NCI-H524 treated with DMSO at 0.1 percent for 48 hours (cell line): ENCODE data around the gene SLC25A25.
"Not testable (repeated sequence)": the region's sequence is repeated elsewhere in the genome, so short reads cannot be mapped to it uniquely, and the experiment has no call there.

Experiments
- DNase-seq: peaks from one replicate; lab custom pipeline; 2025; lab: John Stamatoyannopoulos, UW

The SLC25A25 gene

GRCh38 chr9:128051932-128052709 is 15.9 kb upstream of the SLC25A25 start:
- DNase-seq: no peak

- DNase-seq: no peak
These were observed 14.5 kb upstream of the SLC25A25 start for GRCh38 chr9:128053560-128053959.

- DNase-seq: no peak
These were observed 13.9 kb upstream of the SLC25A25 start for GRCh38 chr9:128054087-128054486.

GRCh38 chr9:128055344-128056040 is 12.5 kb upstream of the SLC25A25 start:
- DNase-seq: no peak

DNA sequence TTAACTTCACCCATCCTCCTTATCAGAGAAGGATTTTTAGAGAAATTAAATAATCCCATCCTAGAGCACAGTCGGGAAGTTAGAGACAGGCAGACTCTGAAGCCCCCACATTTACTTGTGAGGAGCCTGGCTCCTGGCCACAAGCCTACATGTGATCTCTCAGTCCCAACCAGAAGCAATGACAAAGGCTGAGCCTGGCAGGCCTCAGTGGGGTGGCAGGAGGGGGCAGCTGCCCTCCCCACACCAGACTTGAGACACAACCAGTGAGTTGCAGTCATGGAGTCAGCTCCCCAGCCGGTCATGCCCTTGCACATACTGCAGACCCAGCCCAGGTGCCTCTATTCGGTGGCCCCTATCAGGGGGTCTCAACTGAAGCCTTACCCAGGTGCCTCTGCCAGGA is 11.9 kb upstream of the SLC25A25 start:
- no peak for DNase-seq

- DNase-seq: no peak
These were observed 10.9 kb upstream of the SLC25A25 start for GRCh38 chr9:128056887-128057723.

- no peak for DNase-seq
These were observed 10.2 kb upstream of the SLC25A25 start for GRCh38 chr9:128057724-128058409.

DNA sequence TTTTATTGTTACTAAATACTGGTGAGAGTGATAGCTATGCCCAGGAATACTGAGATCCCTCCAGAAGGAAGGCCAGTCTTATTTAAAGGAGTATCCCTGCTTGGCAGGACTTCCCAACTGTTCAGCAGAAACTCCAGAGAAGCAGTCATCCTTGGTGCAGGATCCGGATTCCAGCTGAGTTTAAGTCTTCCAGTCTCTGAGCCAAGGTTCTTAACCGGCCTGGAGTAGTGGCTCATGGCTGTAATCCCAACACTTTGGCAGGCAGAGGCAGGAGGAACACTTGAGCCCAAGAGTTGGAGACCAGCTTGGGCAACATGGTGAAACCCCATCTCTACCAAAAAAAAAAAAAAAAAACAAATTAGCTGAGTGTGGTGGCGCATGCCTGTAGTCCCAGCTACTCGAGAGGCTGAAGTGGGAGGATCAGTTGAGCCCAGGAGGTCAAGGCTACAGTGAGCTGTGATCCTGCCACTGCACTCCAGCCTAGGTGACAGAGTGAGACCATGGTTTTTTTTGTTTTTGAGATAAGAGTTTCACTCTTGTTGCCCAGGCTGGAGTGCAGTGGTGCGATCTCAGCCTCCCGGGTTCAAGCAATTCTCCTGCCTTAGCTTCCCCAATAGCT is 8.6 kb upstream of the SLC25A25 start:
- DNase-seq: no peak

- DNase-seq: no peak
These were observed 6.6 kb upstream of the SLC25A25 start for GRCh38 chr9:128061275-128061960.

- no peak for DNase-seq
These were observed 5.8 kb upstream of the SLC25A25 start for GRCh38 chr9:128062279-128062678.

- DNase-seq: no peak
These were observed 4.9 kb upstream of the SLC25A25 start for GRCh38 chr9:128062846-128063831.

- DNase-seq: no peak
These were observed 1.9 kb upstream of the SLC25A25 start for GRCh38 chr9:128065907-128066712.

DNA sequence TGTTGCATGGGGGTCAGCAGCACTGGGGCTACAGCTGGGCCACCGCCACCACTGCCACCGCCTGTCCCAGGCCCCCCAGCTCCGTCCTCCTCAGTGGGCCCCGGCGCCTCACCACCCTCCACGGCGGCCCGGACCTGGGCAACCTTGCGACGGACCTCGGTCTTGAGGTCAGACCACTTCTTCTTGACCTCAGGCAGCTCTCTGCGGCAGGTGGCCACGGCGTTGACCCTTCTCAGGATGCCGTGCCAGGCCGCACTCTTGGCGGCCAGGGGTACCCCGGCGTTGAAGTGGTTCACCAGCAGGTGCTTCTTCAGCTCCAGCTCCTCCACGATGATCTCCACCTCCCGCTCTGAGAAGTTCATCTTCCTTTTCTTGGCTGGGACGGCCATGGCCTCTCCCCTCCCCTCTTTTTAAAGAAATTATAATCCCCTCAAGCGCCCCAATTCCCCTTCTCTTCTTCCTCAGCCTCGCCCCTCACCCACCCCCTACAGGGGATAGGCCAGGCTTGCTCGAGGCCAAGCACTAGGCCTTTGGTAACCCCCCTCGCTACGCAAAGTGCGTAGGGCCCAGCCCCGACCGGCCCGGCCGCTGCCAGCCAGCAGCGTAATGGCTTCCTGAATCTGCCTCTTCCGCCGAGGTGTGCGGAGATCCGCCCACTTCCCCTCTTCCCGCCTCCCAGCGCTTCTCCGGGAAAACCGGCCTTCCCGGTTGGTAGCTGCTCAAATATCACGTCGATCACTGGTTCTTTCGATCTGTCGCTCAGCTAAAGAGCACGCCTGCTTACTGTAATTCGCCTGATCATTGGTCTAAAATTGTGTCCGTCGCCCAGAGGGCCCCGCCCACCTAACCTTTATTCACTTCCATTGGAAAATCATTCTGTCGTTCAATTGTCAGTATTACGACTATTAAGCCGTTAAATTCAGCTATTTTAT is 1.1 kb upstream of the SLC25A25 start, which contains the start of gene NAIF1:
TSS of gene NAIF1 (minus strand) at position 608 of the 932 bp plus-strand sequence. CDS start at position 389, 219 bp downstream.
- peak; percentile 98 for DNase-seq

- DNase-seq: no peak
These were observed 564 bp downstream of the SLC25A25 start for GRCh38 chr9:128068386-128069205.

- DNase-seq: no peak
These were observed 2.8 kb downstream of the SLC25A25 start for GRCh38 chr9:128070874-128071273.

DNA sequence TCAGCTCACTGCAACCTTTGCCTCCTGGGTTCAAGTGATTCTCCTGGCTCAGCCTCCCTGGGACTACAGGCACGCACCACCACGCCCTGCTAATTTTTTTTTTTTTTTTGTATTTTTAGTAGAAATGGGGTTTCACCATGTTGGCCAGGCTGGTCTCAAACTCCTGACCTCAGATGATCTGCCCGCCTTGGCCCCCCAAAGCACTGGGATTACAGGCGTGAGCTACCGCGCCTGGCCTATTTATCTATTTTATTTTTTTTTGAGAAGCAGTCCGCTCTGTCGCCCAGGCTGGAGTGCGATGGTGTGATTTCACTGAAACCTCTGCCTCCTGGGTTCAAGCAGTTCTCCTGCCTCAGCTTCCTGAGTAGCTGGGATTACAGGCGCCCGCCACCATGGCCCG is 3.4 kb downstream of the SLC25A25 start:
- DNase-seq: not testable (repeated sequence)
